GM19438 (cell line): ENCODE measurements around the gene H6PD.

Source experiments
- ATAC-seq: cut with Tn5 transposase; IDR thresholded peaks from one replicate; pipeline ENCODE4 v1.9.1; 2021; ENCODE audit warnings: low read depth; ENCODE audit not compliant: unreplicated experiment

The H6PD gene, protein sequence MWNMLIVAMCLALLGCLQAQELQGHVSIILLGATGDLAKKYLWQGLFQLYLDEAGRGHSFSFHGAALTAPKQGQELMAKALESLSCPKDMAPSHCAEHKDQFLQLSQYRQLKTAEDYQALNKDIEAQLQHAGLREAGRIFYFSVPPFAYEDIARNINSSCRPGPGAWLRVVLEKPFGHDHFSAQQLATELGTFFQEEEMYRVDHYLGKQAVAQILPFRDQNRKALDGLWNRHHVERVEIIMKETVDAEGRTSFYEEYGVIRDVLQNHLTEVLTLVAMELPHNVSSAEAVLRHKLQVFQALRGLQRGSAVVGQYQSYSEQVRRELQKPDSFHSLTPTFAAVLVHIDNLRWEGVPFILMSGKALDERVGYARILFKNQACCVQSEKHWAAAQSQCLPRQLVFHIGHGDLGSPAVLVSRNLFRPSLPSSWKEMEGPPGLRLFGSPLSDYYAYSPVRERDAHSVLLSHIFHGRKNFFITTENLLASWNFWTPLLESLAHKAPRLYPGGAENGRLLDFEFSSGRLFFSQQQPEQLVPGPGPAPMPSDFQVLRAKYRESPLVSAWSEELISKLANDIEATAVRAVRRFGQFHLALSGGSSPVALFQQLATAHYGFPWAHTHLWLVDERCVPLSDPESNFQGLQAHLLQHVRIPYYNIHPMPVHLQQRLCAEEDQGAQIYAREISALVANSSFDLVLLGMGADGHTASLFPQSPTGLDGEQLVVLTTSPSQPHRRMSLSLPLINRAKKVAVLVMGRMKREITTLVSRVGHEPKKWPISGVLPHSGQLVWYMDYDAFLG

DNA sequence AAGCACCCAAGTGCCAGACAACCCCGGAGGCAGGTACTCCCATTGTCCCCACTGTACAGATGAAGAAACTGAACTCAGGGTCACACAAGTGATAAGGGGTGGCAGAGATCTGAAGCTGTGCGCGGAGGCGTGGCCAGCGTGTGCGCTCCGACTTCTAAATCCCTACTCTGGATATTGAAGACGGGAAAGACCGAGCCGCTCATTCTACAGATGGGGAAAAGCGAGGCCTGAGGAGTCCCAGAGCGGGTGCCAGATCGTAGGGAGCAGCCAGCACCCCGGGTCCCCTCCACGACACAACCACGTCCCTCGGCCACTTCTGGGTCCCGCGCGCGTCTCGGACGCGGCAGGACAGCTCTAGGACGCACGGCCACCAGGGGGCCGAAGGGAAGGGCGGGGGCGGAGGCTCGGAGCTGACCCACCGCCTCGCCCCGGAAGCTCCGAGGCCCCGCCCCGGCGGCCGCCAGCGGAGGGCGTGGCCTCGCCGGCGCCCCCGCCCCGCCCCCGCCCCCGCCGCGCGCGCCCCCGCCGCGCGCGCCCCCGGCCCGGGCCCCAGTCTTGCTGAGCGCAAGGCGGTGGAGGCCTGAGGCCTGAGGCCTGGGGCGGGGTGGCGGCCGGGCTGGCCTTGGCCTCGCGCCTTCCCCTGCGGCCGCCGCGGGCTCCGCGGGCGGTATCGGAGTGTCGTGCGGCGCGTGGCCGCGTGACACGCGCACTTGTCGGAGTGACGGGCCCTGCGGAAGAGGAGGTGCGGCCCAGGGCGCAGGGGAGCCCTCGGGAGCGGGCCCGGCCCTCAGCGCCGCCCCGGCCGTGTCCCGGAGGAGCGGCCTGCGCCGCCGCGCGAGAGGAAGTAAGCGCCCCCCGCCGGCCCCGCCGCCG, at the start of gene H6PD:
TSS of gene H6PD (plus strand) at position 552 of the 873 bp plus-strand sequence. CDS start 10,161 bp downstream, outside the sequence.
- ATAC-seq, result peak; percentile 62

GRCh38 chr1:9186082-9186859, 48.3 kb upstream of the H6PD start:
- no peak for ATAC-seq

- no peak for ATAC-seq
These were observed 47.6 kb upstream of the H6PD start for GRCh38 chr1:9187004-9187403.

GRCh38 chr1:9190234-9190633, 44.3 kb upstream of the H6PD start:
- no peak for ATAC-seq

- no peak for ATAC-seq
These were observed 43.3 kb upstream of the H6PD start for GRCh38 chr1:9191231-9191630.

DNA sequence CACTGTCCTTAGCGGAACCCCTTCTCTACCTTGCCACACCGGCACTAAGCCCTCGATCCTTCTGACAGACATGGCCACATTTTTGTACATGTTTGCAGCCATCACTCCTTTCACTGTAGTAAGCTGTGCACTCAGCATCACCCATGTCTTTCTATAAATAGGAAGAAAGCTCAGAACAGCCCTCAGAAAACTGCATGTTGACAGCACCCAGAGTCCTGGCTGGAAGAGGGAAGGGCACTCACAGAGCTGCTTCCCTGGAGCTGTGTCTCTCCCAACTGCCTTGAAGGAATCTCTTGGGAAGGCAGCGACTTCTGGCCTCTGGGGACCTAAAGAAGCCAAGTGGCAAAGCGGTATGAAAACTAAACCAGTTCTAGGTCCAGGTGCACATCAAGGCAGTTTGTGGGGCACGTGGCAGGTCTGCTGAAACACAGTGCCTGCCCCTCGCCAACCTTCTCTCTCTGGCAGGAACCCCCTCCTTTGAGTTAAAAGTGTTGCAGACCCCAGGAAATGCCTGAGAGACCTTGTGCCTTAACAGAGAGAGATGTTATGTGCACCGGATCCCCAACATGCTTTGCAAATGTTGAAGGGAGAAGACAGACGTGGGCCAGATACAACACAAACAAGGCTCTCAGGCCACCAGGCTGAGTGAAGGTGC, 41.9 kb upstream of the H6PD start:
- no peak for ATAC-seq

DNA sequence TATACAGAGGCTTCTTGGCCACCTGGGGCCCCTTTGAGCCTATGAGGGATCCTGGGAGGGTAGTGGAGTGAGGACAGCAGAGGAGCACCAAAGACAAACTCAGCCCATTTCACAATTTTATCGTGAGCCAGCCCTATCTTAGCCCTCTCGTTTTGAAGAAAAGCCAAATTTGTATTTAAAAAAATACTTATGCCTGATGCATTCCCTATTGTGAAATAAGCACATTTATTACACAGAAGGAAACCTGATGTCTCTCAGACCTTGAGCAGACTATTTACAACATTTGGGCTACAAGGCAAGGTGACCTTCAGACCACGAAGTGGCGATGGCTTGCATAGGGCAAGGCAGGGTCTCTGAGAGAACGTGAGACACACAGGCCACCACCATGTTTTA, 41.3 kb upstream of the H6PD start:
- no peak for ATAC-seq

GRCh38 chr1:9194024-9194423, 40.5 kb upstream of the H6PD start:
- ATAC-seq, result no peak

GRCh38 chr1:9195651-9196050, 38.9 kb upstream of the H6PD start:
- no peak for ATAC-seq

DNA sequence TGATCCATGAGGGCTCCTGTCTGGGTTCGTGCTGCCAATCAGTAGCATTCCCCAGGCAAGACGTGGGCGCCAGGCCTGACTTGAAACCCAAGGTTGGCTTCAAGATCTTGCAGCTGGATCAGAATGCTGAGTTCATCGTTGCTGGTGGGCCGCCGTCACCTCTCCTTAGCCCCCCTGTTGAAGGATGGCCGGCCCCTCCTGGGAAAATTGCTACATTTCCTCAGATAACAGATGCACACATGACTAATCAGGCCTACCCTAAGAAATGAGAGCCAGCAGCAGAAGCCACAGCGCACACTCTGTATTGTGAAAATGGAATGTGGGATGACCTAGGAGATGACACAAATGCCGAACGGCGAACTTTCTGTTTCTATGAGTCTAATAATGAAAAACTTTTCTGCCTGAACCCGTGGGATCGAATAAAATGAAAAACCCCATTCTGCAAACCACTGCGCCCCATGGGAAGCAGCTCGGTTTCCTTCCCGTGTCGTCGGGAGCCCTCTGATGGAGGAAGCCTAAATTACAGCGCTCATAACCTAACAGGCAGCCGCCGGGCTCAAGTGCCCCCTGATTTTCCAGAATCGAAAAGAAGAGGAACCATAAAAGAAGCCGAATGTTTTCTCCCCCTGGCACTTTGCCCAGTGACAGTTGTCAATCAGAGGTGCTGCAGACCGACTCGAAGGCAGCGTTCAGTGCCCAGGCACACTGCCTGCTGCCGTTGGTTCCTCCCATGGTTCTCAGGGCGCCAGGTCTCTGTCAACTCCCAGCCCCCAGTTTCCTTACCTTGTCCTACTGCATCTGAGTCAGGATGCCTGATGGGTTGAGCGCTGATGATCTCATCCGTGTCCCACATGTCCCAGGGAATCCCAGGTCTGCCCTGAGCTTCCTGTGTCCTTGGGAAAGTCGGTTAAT, 38.2 kb upstream of the H6PD start:
- ATAC-seq, result peak; percentile 60

DNA sequence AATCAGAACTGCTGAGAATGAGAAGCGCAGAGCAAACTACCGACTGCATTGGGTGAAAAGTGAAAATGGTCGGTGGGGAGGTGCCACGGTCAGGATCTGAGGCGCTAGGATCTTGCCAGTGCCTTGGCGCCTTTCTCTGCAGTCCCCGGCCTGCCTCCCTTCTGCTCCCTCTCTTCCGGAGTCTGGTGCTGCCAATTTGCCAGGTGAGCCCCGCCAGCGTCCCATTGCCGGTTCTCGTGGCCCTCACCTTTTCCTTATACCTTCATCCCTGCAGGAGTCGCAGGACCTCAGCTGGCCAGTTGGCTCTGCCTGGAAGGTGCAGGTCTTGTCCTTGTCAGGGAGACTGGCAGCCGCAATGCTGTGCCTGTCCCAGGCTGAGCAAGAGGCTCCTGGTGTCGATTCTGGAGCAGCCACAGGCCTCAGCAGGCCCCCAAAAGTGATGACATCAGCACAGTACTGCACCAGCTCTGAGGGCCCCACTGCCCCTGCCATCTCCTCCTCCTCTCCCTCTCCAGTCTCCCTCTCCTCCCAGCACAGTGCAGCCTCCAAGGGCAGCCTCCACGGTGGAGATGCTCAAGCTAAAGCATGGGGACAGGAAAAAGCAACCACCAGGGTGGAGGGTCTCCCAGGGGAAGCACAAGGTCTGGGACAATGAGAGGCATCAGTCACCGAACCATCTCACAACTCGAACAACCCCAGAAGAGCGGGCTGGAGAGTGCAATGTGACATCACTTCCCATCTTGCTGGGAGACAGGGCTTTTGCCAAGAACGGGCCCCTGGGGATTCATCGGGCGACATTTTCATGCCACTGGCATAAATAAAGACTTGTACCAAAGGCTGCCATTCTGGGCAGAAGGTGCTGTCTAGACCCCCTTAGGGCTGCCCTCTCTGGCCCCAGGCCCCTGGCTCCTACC, 37.1 kb upstream of the H6PD start:
- no peak for ATAC-seq

DNA sequence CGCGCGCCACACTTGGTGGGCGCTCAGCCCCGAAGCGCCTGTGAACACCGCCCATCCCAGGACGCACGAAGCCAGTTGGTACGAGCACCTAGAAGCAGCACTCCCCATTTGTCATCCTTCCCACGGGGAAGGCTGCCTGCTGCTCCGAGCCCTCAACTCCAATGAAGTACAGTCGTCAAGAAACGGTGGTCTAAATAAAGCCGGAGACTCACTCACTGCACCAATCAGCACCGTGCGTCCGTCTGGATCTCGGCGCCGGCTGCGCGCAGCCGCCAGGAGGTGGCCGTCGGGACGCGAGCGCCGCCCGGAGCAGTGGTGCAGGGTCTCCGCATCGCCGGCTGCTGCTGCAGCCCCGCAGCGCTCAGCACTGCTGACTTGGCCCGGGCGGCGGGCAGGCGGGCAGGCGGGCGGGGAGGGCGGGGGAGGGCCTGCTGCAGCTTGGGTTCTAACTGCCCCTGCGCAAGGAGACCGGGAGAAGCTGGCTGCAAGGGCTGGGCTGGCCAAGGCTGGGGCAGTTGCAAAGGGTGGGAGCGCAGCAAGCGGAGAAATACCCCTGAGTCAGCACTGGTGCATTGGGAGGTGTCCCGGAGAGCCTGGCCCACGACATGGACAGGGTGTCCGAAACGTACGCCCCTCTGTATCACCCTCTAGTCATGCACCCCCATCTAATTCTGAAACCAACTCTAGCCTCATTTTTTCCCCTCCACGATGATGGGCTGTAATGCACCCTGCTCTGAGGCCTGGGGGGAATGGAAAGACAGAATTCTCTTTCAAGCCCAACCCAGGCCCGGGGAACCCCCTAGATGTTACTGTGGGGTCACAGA, 35.8 kb upstream of the H6PD start:
- no peak for ATAC-seq

GRCh38 chr1:9200441-9200840, 34.1 kb upstream of the H6PD start:
- no peak for ATAC-seq

GRCh38 chr1:9201401-9202239, 33.0 kb upstream of the H6PD start:
- ATAC-seq, result no peak

DNA sequence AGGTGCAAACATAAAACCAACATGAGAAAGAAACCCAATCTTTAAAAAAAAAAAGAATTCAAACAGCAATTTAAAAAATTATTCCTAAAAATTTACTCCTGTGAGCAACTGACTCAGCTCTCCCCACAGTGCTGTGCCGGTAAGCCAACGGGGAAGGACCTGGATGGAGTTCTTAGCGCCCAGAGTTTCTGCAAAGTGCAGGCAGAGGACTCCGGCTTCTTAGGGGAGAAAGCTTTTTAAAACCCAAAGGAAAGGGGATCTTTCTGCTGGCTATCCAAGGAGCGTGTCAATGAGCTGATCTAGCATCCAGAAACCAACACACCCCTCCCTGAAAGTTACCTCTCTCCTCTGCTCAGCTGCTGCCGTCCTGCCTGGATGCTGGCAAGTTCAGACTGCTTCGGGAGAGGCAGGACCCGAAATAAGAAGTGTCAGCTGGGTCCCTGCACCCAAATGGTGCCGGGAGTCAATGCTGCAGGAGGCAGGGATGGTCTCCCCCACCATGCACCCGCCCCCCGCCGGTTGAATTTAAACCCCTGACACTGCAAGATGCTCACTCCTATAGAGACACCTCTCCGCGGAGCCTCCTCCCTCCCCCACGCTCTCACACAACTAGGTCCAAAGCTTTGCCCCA, 32.2 kb upstream of the H6PD start:
- ATAC-seq, result no peak
